GM18519 (cell line): Measurements from ENCODE around the gene RNF17.
A peak's percentile ranks its signal among the peaks of the same experiment; 100 is the strongest.

ENCODE experiments used
- ATAC-seq: cut with Tn5 transposase; IDR thresholded peaks from one replicate; pipeline ENCODE4 v1.9.1; 2021; ENCODE audit warnings: mild to moderate bottlenecking, moderate library complexity; ENCODE audit not compliant: unreplicated experiment, low FRiP score

The RNF17 gene

GRCh38 chr13:24763596-24764275 is at the start of gene RNF17:
Gene RNF17, plus strand, starts transcription at chr13:24764169. Its CDS starts 35 bp downstream, at chr13:24764204.
- ATAC-seq: no peak

GRCh38 chr13:24716011-24716410 is 48.0 kb upstream of the RNF17 start:
- ATAC-seq: no peak

- no peak for ATAC-seq
Measured at GRCh38 chr13:24716446-24716845, 47.5 kb upstream of the RNF17 start.

GRCh38 chr13:24717217-24717616 is 46.8 kb upstream of the RNF17 start:
- no peak for ATAC-seq

- ATAC-seq: no peak
Measured at GRCh38 chr13:24718192-24718965, 45.6 kb upstream of the RNF17 start.

- ATAC-seq: no peak
Measured at GRCh38 chr13:24719139-24719538, 44.8 kb upstream of the RNF17 start.

GRCh38 chr13:24723206-24723605 is 40.8 kb upstream of the RNF17 start:
- ATAC-seq: no peak

- ATAC-seq: no peak
Measured at GRCh38 chr13:24724714-24725113, 39.3 kb upstream of the RNF17 start.

GRCh38 chr13:24725379-24725778 is 38.6 kb upstream of the RNF17 start:
- ATAC-seq: no peak

GRCh38 chr13:24727731-24728601 is 36.0 kb upstream of the RNF17 start:
- ATAC-seq: peak; percentile 70

GRCh38 chr13:24730873-24731567 is 32.9 kb upstream of the RNF17 start:
- ATAC-seq: peak; percentile 72

- ATAC-seq: no peak
Measured at GRCh38 chr13:24734950-24735349, 29.0 kb upstream of the RNF17 start.

GRCh38 chr13:24737042-24737441 is 26.9 kb upstream of the RNF17 start:
- ATAC-seq: no peak

GRCh38 chr13:24738366-24738847 is 25.6 kb upstream of the RNF17 start:
- ATAC-seq: no peak

GRCh38 chr13:24740014-24740890 is 23.7 kb upstream of the RNF17 start:
- ATAC-seq: no peak

- no peak for ATAC-seq
Measured at GRCh38 chr13:24741016-24741662, 22.8 kb upstream of the RNF17 start.

GRCh38 chr13:24741791-24742190 is 22.2 kb upstream of the RNF17 start:
- no peak for ATAC-seq

- ATAC-seq: no peak
Measured at GRCh38 chr13:24742294-24742693, 21.7 kb upstream of the RNF17 start.

GRCh38 chr13:24742977-24743376 is 21.0 kb upstream of the RNF17 start:
- ATAC-seq: no peak
